GM18870 (cell line): ENCODE measurements around the gene DAPK1.

Experiments
- ATAC-seq: cut with Tn5 transposase; IDR thresholded peaks from one replicate; pipeline ENCODE4 v1.9.1; 2021; ENCODE audit warnings: moderate library complexity; ENCODE audit not compliant: unreplicated experiment

Gene DAPK1

GRCh38 chr9:87706066-87706739 lies 208.5 kb downstream of the DAPK1 start:
- no peak for ATAC-seq

- no peak for ATAC-seq
These were observed 210.3 kb downstream of the DAPK1 start for GRCh38 chr9:87707805-87708506.

GRCh38 chr9:87708546-87708945 lies 210.9 kb downstream of the DAPK1 start:
- no peak for ATAC-seq

- no peak for ATAC-seq
These were observed 211.5 kb downstream of the DAPK1 start for GRCh38 chr9:87708986-87709728.

- ATAC-seq = no peak
These were observed 212.8 kb downstream of the DAPK1 start for GRCh38 chr9:87710443-87710842.

- no peak for ATAC-seq
These were observed 214.5 kb downstream of the DAPK1 start for GRCh38 chr9:87711857-87712800.

GRCh38 chr9:87712801-87713277 lies 215.2 kb downstream of the DAPK1 start:
- no peak for ATAC-seq

GRCh38 chr9:87713278-87713987 lies 215.8 kb downstream of the DAPK1 start:
- ATAC-seq = no peak

- no peak for ATAC-seq
These were observed 216.3 kb downstream of the DAPK1 start for GRCh38 chr9:87713988-87714330.

- no peak for ATAC-seq
These were observed 217.2 kb downstream of the DAPK1 start for GRCh38 chr9:87714819-87715218.

GRCh38 chr9:87716141-87716540 lies 218.5 kb downstream of the DAPK1 start:
- no peak for ATAC-seq

- no peak for ATAC-seq
These were observed 219.8 kb downstream of the DAPK1 start for GRCh38 chr9:87717456-87717855.

- no peak for ATAC-seq
These were observed 220.6 kb downstream of the DAPK1 start for GRCh38 chr9:87718231-87718630.

GRCh38 chr9:87718852-87719612 lies 221.4 kb downstream of the DAPK1 start:
- no peak for ATAC-seq

GRCh38 chr9:87720173-87720572 lies 222.5 kb downstream of the DAPK1 start:
- no peak for ATAC-seq

GRCh38 chr9:87722393-87723088 lies 224.9 kb downstream of the DAPK1 start:
- no peak for ATAC-seq

GRCh38 chr9:87725356-87725899 lies 227.8 kb downstream of the DAPK1 start:
- no peak for ATAC-seq

- ATAC-seq = no peak
These were observed 228.4 kb downstream of the DAPK1 start, which contains the start of gene CTSL for GRCh38 chr9:87725900-87726709. Gene CTSL, plus strand, starts transcription at chr9:87726119. Its CDS starts 1,485 bp downstream, at chr9:87727604.
